GM13976 (cell line): ENCODE measurements around the gene TERB1.

Experiments used
- DNase-seq: peaks from one replicate; pipeline ENCODE4 v3.0.0; 2012; ENCODE audit warnings: low spot score
- CTCF ChIP-seq: IDR thresholded peaks from 2 replicates; pipeline ENCODE4 v1.5.1; 2012; ENCODE audit warnings: borderline replicate concordance, mild to moderate bottlenecking; ENCODE audit not compliant: insufficient read depth; ENCODE audit errors: extremely low read depth, missing control alignments, control extremely low read depth
- in situ Hi-C: fragments of 300-500 bp; cut with MboI; formaldehyde crosslinking; loops from one replicate; pipeline ENCODE4 v1.12.0; 2022; ENCODE audit warnings: low sequenced_read_pairs, mixed read lengths, inconsistent platforms; ENCODE audit not compliant: unreplicated experiment

Gene TERB1

GRCh38 chr16:66741950-66742808 is 59.2 kb downstream of the TERB1 start:
- no peak for DNase-seq
- no peak for TF ChIP-seq CTCF
- in situ Hi-C loops: no loop called here

- no peak for TF ChIP-seq CTCF
- in situ Hi-C loops: no loop called here
- no peak for DNase-seq
Measured at GRCh38 chr16:66741169-66741900, 60.0 kb downstream of the TERB1 start.

GRCh38 chr16:66740533-66740932 is 60.9 kb downstream of the TERB1 start:
- no peak for TF ChIP-seq CTCF
- no peak for DNase-seq
- in situ Hi-C loops: no loop called here

GRCh38 chr16:66740010-66740409 is 61.4 kb downstream of the TERB1 start:
- in situ Hi-C loops: no loop called here
- peak; percentile 20 for TF ChIP-seq CTCF
- DNase-seq: peak; percentile 62

GRCh38 chr16:66735891-66736290 is 65.5 kb downstream of the TERB1 start:
- in situ Hi-C loops: no loop called here
- TF ChIP-seq CTCF: no peak
- no peak for DNase-seq

- no peak for TF ChIP-seq CTCF
- in situ Hi-C loops: no loop called here
- no peak for DNase-seq
Measured at GRCh38 chr16:66731101-66731500, 70.3 kb downstream of the TERB1 start.
